Stimulated activated naive CD8-positive, alpha-beta T cell treated with anti-CD3 and anti-CD28 coated beads, Interleukin-15, Interleukin-2, amounts not matched to agents 100 ng/mL and 50 ng/mL, for 24 hours (primary cell): ENCODE results near the gene ABCF3.
A peak's percentile ranks its signal among the peaks of the same experiment; 100 is the strongest.

ENCODE experiments used
- H3K27ac Mint-ChIP-seq: one replicate; pipeline ENCODE4 v1.8.0; 2021; ENCODE audit warnings: mild to moderate bottlenecking, mixed read lengths
- H3K27me3 Mint-ChIP-seq: one replicate; pipeline ENCODE4 v1.8.0; 2021; ENCODE audit warnings: mixed read lengths
- H3K36me3 Mint-ChIP-seq: one replicate; pipeline ENCODE4 v1.8.0; 2021; ENCODE audit warnings: low read depth, mixed read lengths
- H3K4me1 Mint-ChIP-seq: one replicate; pipeline ENCODE4 v1.8.0; 2021; ENCODE audit warnings: low read depth, mixed read lengths
- H3K4me3 Mint-ChIP-seq: one replicate; pipeline ENCODE4 v1.8.0; 2021; ENCODE audit warnings: mild to moderate bottlenecking, mixed read lengths
- H3K9me3 Mint-ChIP-seq: one replicate; pipeline ENCODE4 v1.8.0; 2021; ENCODE audit warnings: mixed read lengths

The ABCF3 gene

GRCh38 chr3:184174646-184175492 lies 11.1 kb upstream of the ABCF3 start, which contains the start of gene AP2M1:
Gene AP2M1 (plus strand): TSS chr3:184174855. CDS start chr3:184176994, 2,139 bp downstream.
- Mint-ChIP-seq H3K27me3 (no peaks in the 10 kb centered on the region), H3K4me1 (peaks cover 33% of the 10 kb centered on the region), H3K27ac (peak within 1 kb of the TSS; percentile 74), H3K36me3 (peaks cover 32% of the 10 kb centered on the region), H3K9me3 (no peaks in the 10 kb centered on the region), H3K4me3 (peak within 1 kb of the TSS; percentile 98)

GRCh38 chr3:184175506-184175905 lies 10.5 kb upstream of the ABCF3 start:
- H3K36me3 Mint-ChIP-seq, result peaks cover 35% of the 10 kb centered on the region
- H3K27ac Mint-ChIP-seq, result peak overlapping the region; percentile 74
- no peaks in the 10 kb centered on the region for H3K9me3 Mint-ChIP-seq
- no peaks in the 10 kb centered on the region for H3K27me3 Mint-ChIP-seq
- peaks cover 33% of the 10 kb centered on the region for H3K4me1 Mint-ChIP-seq
- H3K4me3 Mint-ChIP-seq, result peak overlapping the region; percentile 98

GRCh38 chr3:184175981-184176376 lies 10.0 kb upstream of the ABCF3 start:
- Mint-ChIP-seq H3K27ac (peak overlapping the region; percentile 74), H3K4me1 (peaks cover 33% of the 10 kb centered on the region), H3K36me3 (peaks cover 36% of the 10 kb centered on the region), H3K4me3 (peak overlapping the region; percentile 98), H3K9me3 (no peaks in the 10 kb centered on the region), H3K27me3 (no peaks in the 10 kb centered on the region)

- peak overlapping the region; percentile 98 for H3K4me3 Mint-ChIP-seq
- no peak overlapping the region for H3K27ac Mint-ChIP-seq
- H3K36me3 Mint-ChIP-seq, result peaks cover 36% of the 10 kb centered on the region
Measured at GRCh38 chr3:184176377-184177330, 9.3 kb upstream of the ABCF3 start.

GRCh38 chr3:184177331-184177731 lies 8.7 kb upstream of the ABCF3 start:
- Mint-ChIP-seq H3K4me3 (no peak overlapping the region), H3K4me1 (peaks cover 33% of the 10 kb centered on the region), H3K36me3 (peaks cover 41% of the 10 kb centered on the region), H3K27ac (no peak overlapping the region), H3K9me3 (no peaks in the 10 kb centered on the region), H3K27me3 (no peaks in the 10 kb centered on the region)

More at GRCh38 chr3:184176377-184177330, 9.3 kb upstream of the ABCF3 start:
- Mint-ChIP-seq H3K4me1 (peaks cover 33% of the 10 kb centered on the region), H3K9me3 (no peaks in the 10 kb centered on the region), H3K27me3 (no peaks in the 10 kb centered on the region)

DNA sequence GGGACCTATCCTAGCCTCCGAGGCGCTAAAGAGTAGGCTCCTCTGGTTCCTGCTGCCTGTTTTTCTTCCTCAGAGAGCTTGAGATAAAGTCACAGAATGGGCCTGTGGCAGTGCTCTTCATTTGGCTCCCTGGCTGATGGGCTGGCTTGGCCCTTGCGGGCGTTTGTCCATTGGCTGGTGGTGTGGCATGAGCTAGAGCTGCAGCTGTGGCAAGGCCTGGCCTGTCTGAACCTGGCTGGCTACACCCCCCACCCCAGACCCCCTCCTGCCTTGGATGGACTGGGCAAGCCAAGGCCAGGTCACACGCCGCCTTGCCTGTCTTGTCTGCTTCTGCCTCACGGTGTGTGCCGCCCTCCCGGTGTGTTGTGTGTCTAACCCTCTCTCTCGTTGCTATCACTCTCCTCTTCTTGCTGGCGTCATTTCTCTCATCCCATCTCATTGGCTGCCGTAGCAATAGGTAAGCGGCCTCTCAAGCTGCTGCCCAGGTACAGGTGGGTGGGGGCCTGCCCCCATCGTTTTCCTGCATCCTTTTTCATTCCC lies 8.2 kb upstream of the ABCF3 start:
- Mint-ChIP-seq H3K27me3 (no peaks in the 10 kb centered on the region), H3K36me3 (peaks cover 43% of the 10 kb centered on the region), H3K4me1 (peaks cover 33% of the 10 kb centered on the region), H3K9me3 (no peaks in the 10 kb centered on the region), H3K27ac (no peak overlapping the region), H3K4me3 (no peak overlapping the region)

DNA sequence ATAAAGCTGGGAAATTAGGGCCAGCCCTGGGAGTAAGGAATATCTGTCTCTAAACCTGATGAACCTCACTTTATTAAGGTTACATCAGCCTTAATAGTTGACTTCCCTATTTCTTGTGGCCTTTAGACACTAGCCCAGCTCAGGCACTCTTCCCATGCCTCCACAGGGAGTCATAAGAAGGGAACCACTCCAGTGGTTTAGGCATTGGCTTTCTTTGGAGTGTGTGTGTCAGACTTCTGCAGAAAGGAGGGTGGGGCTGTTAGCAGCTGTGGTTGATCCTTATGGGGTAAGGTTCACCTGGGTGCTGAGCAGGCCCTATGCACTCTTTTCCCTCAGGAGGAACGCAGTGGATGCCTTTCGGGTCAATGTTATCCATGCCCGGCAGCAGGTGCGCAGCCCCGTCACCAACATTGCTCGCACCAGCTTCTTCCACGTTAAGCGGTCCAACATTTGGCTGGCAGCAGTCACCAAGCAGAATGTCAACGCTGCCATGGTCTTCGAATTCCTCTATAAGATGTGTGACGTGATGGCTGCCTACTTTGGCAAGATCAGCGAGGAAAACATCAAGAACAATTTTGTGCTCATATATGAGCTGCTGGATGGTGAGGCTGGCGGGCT lies 7.4 kb upstream of the ABCF3 start:
- H3K27me3 Mint-ChIP-seq, result no peaks in the 10 kb centered on the region
- no peak overlapping the region for H3K4me3 Mint-ChIP-seq
- peaks cover 48% of the 10 kb centered on the region for H3K36me3 Mint-ChIP-seq
- peaks cover 33% of the 10 kb centered on the region for H3K4me1 Mint-ChIP-seq
- H3K9me3 Mint-ChIP-seq, result no peaks in the 10 kb centered on the region
- no peak overlapping the region for H3K27ac Mint-ChIP-seq

GRCh38 chr3:184180165-184180564 lies 5.8 kb upstream of the ABCF3 start:
- Mint-ChIP-seq H3K27me3 (no peaks in the 10 kb centered on the region), H3K27ac (no peak overlapping the region), H3K36me3 (peaks cover 61% of the 10 kb centered on the region), H3K4me1 (peaks cover 36% of the 10 kb centered on the region), H3K9me3 (no peaks in the 10 kb centered on the region), H3K4me3 (no peak overlapping the region)

DNA sequence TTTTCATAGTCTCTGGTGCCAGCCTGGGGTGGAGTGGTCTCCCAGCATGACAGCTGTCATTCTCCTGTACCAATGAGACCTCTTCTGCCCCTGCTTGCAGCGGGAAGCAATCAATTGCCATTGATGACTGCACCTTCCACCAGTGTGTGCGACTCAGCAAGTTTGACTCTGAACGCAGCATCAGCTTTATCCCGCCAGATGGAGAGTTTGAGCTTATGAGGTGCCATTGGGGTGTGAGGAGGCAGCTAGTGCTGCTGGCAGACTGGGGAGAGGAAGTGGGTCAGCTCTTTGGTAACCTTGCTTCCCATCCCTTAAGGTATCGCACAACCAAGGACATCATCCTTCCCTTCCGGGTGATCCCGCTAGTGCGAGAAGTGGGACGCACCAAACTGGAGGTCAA lies 4.4 kb upstream of the ABCF3 start:
- no peak overlapping the region for H3K27ac Mint-ChIP-seq
- H3K4me3 Mint-ChIP-seq, result no peak overlapping the region
- no peaks in the 10 kb centered on the region for H3K9me3 Mint-ChIP-seq

DNA sequence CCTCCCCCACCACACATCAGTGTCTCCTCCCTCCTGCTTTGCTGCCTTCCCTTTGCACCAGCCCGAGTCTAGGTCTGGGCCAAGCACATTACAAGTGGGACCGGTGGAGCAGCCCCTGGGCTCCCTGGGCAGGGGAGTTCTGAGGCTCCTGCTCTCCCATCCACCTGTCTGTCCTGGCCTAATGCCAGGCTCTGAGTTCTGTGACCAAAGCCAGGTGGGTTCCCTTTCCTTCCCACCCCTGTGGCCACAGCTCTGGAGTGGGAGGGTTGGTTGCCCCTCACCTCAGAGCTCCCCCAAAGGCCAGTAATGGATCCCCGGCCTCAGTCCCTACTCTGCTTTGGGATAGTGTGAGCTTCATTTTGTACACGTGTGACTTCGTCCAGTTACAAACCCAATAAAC lies 2.3 kb upstream of the ABCF3 start:
- H3K27me3 Mint-ChIP-seq, result no peaks in the 10 kb centered on the region
- H3K36me3 Mint-ChIP-seq, result peaks cover 70% of the 10 kb centered on the region
- no peak overlapping the region for H3K4me3 Mint-ChIP-seq
- H3K4me1 Mint-ChIP-seq, result peaks cover 36% of the 10 kb centered on the region
- H3K9me3 Mint-ChIP-seq, result no peaks in the 10 kb centered on the region
- no peak overlapping the region for H3K27ac Mint-ChIP-seq

More for the DNA sequence above, 4.4 kb upstream of the ABCF3 start:
- peaks cover 29% of the 10 kb centered on the region for H3K4me1 Mint-ChIP-seq
- H3K27me3 Mint-ChIP-seq, result no peaks in the 10 kb centered on the region
- peaks cover 62% of the 10 kb centered on the region for H3K36me3 Mint-ChIP-seq

DNA sequence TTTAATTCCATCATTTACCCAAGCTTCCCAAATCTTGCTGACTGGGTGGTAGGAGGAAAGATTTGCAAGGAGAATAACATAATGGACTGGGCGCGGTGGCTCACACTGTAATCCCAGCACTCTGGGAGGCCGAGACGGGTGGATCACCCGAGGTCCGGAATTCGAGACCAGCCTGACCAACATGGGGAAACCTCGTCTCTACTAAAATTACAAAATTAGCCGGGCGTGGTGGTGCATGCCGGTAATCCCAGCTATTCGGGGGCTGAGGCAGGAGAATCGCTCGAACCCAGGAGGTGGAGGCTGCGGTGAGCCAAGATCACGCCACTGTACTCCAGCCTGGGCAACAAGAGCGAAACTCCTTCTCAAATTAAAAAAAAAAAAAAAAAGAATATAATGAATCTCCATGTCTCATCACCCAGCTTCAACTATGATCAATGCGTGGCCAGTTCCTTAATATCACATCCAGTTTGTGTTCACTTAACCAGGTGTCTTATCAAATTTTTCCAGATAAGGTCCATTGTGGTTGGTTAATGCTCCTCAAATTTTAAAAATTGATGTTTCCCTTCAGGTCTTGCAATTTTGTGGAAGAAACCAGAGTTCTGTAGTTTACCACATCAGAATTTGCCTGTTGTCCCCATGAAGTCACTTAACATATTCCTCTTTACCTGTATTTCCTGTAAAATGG lies 1.3 kb upstream of the ABCF3 start:
- H3K4me3 Mint-ChIP-seq, result peak overlapping the region; percentile 96
- H3K4me1 Mint-ChIP-seq, result peaks cover 38% of the 10 kb centered on the region
- H3K36me3 Mint-ChIP-seq, result peaks cover 67% of the 10 kb centered on the region
- H3K27ac Mint-ChIP-seq, result peak overlapping the region; percentile 94
- no peaks in the 10 kb centered on the region for H3K27me3 Mint-ChIP-seq
- no peaks in the 10 kb centered on the region for H3K9me3 Mint-ChIP-seq

DNA sequence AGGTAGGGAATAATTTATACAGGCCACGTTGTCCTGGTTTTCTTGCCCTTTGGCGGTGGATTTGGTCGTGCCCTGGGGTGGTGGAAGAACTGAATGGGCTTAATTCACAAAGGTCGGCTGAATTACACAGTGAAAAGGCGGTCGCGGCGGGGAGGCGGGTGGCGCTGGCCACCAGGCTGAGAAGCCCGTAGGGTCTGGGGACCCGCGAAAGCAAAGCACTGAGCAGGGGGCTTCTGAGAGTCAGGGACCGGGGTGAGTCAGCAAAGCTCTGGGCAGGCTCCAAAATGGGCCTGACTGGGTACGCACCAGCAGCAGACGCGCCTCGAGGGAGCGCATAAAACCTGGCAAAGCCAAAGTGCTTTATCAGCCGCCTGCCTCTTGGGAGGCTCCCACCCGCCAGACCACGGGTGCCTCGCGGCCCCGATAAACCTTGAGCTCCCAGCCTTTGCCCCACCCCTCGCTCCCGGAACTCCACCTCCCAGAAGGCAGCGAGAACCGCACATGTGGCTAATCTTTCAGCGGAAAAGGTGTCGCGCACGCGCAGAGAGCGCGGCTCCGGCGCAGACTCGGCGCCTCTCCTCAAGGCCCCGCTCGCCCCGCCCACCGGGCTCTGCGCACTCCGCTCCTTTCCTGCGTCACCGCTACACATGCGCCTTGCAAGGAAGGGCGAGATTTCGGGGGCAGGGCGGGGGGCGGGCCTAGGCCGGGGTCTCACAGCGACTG lies 377 bp upstream of the ABCF3 start:
- H3K4me3 Mint-ChIP-seq, result peak overlapping the region; percentile 96
- peaks cover 38% of the 10 kb centered on the region for H3K4me1 Mint-ChIP-seq
- peaks cover 66% of the 10 kb centered on the region for H3K36me3 Mint-ChIP-seq
- peak overlapping the region; percentile 94 for H3K27ac Mint-ChIP-seq
- no peaks in the 10 kb centered on the region for H3K9me3 Mint-ChIP-seq
- H3K27me3 Mint-ChIP-seq, result no peaks in the 10 kb centered on the region

- Mint-ChIP-seq H3K36me3 (peaks cover 60% of the 10 kb centered on the region), H3K4me1 (peaks cover 38% of the 10 kb centered on the region), H3K27ac (peak overlapping the region; percentile 94)
Measured at GRCh38 chr3:184186902-184187207, 856 bp downstream of the ABCF3 start.

More at GRCh38 chr3:184186902-184187207, 856 bp downstream of the ABCF3 start:
- peak overlapping the region; percentile 96 for H3K4me3 Mint-ChIP-seq
- H3K27me3 Mint-ChIP-seq, result no peaks in the 10 kb centered on the region
- no peaks in the 10 kb centered on the region for H3K9me3 Mint-ChIP-seq
